Endodermal cell (in vitro differentiated cells): Measurements from ENCODE around the gene NCOA6. TPM values are rescaled to one million over a fixed set of nuclear protein-coding genes. Genes with fewer than 3 reads are reported as not detected.

Experiments
- DNase-seq: peaks from one replicate; pipeline ENCODE4 v3.0.0-alpha.2; 2017
- H3K27ac ChIP-seq: 2 replicates; pipeline ENCODE4 v1.5.1; 2013; ENCODE audit warnings: mild to moderate bottlenecking, low read depth, low read length, moderate library complexity
- H3K27me3 ChIP-seq: 2 replicates; pipeline ENCODE4 v1.6.1; 2013; ENCODE audit warnings: mild to moderate bottlenecking, low read length, moderate library complexity; ENCODE audit not compliant: insufficient read depth, control insufficient read depth, poor library complexity, severe bottlenecking
- H3K36me3 ChIP-seq: 2 replicates; pipeline ENCODE4 v1.7.0; 2013; ENCODE audit warnings: mild to moderate bottlenecking, low read length, moderate library complexity; ENCODE audit not compliant: control insufficient read depth, insufficient read depth
- H3K4me1 ChIP-seq: one replicate; pipeline ENCODE4 v1.7.0; 2013; ENCODE audit warnings: low read length; ENCODE audit not compliant: control insufficient read depth, insufficient read depth
- H3K4me3 ChIP-seq: 2 replicates; pipeline ENCODE4 v1.5.1; 2013; ENCODE audit warnings: mild to moderate bottlenecking, low read length, moderate library complexity
- H3K9ac ChIP-seq: 2 replicates; pipeline ENCODE4 v1.6.1; 2013; ENCODE audit warnings: mild to moderate bottlenecking, low read length, moderate library complexity; ENCODE audit not compliant: poor library complexity, severe bottlenecking; ENCODE audit errors: extremely low read depth
- H3K9me3 ChIP-seq: 2 replicates; pipeline ENCODE4 v1.6.1; 2013; ENCODE audit warnings: mild to moderate bottlenecking, low read length, moderate library complexity; ENCODE audit not compliant: control insufficient read depth
- H3K27ac Mint-ChIP-seq: 2 replicates; pipeline ENCODE4 v1.8.0; 2020; ENCODE audit warnings: mixed read lengths
- H3K27me3 Mint-ChIP-seq: 2 replicates; pipeline ENCODE4 v1.8.0; 2021; ENCODE audit warnings: mild to moderate bottlenecking, mixed read lengths; ENCODE audit not compliant: insufficient read depth
- H3K36me3 Mint-ChIP-seq: 2 replicates; pipeline ENCODE4 v1.8.0; 2020; ENCODE audit warnings: low read depth, mixed read lengths
- H3K4me1 Mint-ChIP-seq: 2 replicates; pipeline ENCODE4 v1.8.0; 2020; ENCODE audit warnings: mixed read lengths
- H3K4me3 Mint-ChIP-seq: 2 replicates; pipeline ENCODE4 v1.8.0; 2020; ENCODE audit warnings: mild to moderate bottlenecking, moderate library complexity, mixed read lengths
- H3K9me3 Mint-ChIP-seq: 2 replicates; pipeline ENCODE4 v1.8.0; 2020; ENCODE audit warnings: mild to moderate bottlenecking, mixed read lengths
- CTCF ChIP-seq: fragments of 200-600 bp; sonication (generic); conservative IDR thresholded peaks from 2 replicates; pipeline ENCODE4 v1.5.0; 2021; ENCODE audit warnings: antibody characterized with exemption, mild to moderate bottlenecking
- WGBS, 2 experiments: methylation state at CpG; one replicate each; pipeline versions ENCODE4 v1.1.5 to v1.1.7; 2013; ENCODE audit warnings: missing lambda C conversion rate in 2 of 2, mixed read lengths in 1 of 2; ENCODE audit not compliant: insufficient coverage in 1 of 2, insufficient read length in 1 of 2; 5-methylcytosine and 5-hydroxymethylcytosine counted together
- total RNA-seq, 2 donors: library from RNA; stranded (reverse); fragmentation: NEBNext Ultra II Directional in 1 of 2; extraction: Animal tissue kit (Norgen Biotek cat#: 25700) in 1 of 2; gene quantifications; 2 replicates in 1 of 2; 3 replicates in 1 of 2; pipeline ENCODE4 v1.2.1, GENCODE V29; 2021

Gene NCOA6
- total RNA-seq, 2 donors from 2014 or later, result 27.1 to 37.4 TPM

GRCh38 chr20:34798871-34799270 lies 26.6 kb downstream of the NCOA6 start:
- TF ChIP-seq CTCF, result no peak
- peaks cover 10% of the 10 kb centered on the region for H3K4me1 ChIP-seq
- no peaks in the 10 kb centered on the region for H3K9me3 ChIP-seq
- no peaks in the 10 kb centered on the region for H3K27me3 Mint-ChIP-seq
- H3K9ac ChIP-seq, result no peak overlapping the region
- H3K36me3 Mint-ChIP-seq, result peaks cover 13% of the 10 kb centered on the region
- H3K9me3 Mint-ChIP-seq, result peaks cover 6% of the 10 kb centered on the region
- no peak overlapping the region for H3K27ac ChIP-seq
- no peaks in the 10 kb centered on the region for H3K27me3 ChIP-seq
- H3K4me3 ChIP-seq, result no peak overlapping the region
- H3K4me3 Mint-ChIP-seq, result no peak overlapping the region
- DNase-seq, result no peak
- H3K4me1 Mint-ChIP-seq, result peaks cover 9% of the 10 kb centered on the region
- no peak overlapping the region for H3K27ac Mint-ChIP-seq
- no peaks in the 10 kb centered on the region for H3K36me3 ChIP-seq

GRCh38 chr20:34798328-34798727 lies 27.1 kb downstream of the NCOA6 start:
- Mint-ChIP-seq H3K27ac (peak overlapping the region; percentile 80), H3K4me1 (peaks cover 9% of the 10 kb centered on the region), H3K27me3 (no peaks in the 10 kb centered on the region), H3K36me3 (peaks cover 13% of the 10 kb centered on the region), H3K9me3 (peaks cover 6% of the 10 kb centered on the region), H3K4me3 (no peak overlapping the region)
- H3K27ac ChIP-seq, result no peak overlapping the region
- H3K9ac ChIP-seq, result no peak overlapping the region
- no peak overlapping the region for H3K4me3 ChIP-seq
- WGBS, 2 experiments, result 79 to 83% methylated on average over 3 of the region's 3 CpGs
- DNase-seq, result no peak
- no peak for TF ChIP-seq CTCF
- H3K36me3 ChIP-seq, result no peaks in the 10 kb centered on the region
- peaks cover 10% of the 10 kb centered on the region for H3K4me1 ChIP-seq
- H3K27me3 ChIP-seq, result no peaks in the 10 kb centered on the region
- H3K9me3 ChIP-seq, result no peaks in the 10 kb centered on the region

GRCh38 chr20:34797012-34797995 lies 28.1 kb downstream of the NCOA6 start:
- H3K36me3 Mint-ChIP-seq, result peaks cover 11% of the 10 kb centered on the region
- Histone ChIP-seq H3K27ac (no peak overlapping the region), H3K9me3 (no peaks in the 10 kb centered on the region), H3K9ac (no peak overlapping the region), H3K4me1 (peaks cover 10% of the 10 kb centered on the region), H3K4me3 (no peak overlapping the region), H3K27me3 (no peaks in the 10 kb centered on the region), H3K36me3 (no peaks in the 10 kb centered on the region)
- peak overlapping the region; percentile 80 for H3K27ac Mint-ChIP-seq
- H3K4me3 Mint-ChIP-seq, result no peak overlapping the region
- H3K9me3 Mint-ChIP-seq, result peaks cover 6% of the 10 kb centered on the region
- no peaks in the 10 kb centered on the region for H3K27me3 Mint-ChIP-seq
- peak; percentile 55 for DNase-seq
- TF ChIP-seq CTCF, result no peak
- H3K4me1 Mint-ChIP-seq, result peaks cover 9% of the 10 kb centered on the region
- 91 to 96% methylated on average over 5 to 8 of the region's 8 CpGs for WGBS, 2 experiments
